GM12878 (cell line): ENCODE measurements around the gene TNFRSF8. TPM values are rescaled to one million over a fixed set of nuclear protein-coding genes. Genes with fewer than 3 reads are reported as not detected.
A peak's percentile ranks its signal among the peaks of the same experiment; 100 is the strongest.

Experiments
- CBX3 ChIP-seq: fragments of 200-600 bp; sonication (generic); IDR thresholded peaks from 2 replicates; pipeline ENCODE4 v1.6.1; 2016; ENCODE audit warnings: low read depth, borderline replicate concordance
- E2F4 ChIP-seq: IDR thresholded peaks from 2 replicates; pipeline ENCODE4 v1.6.1; 2012; ENCODE audit warnings: low read depth, low read length, improper control_type of control experiment
- E4F1 ChIP-seq: fragments of 450-650 bp; IDR thresholded peaks from 2 replicates; pipeline ENCODE4 v1.6.1; 2018; ENCODE audit warnings: borderline replicate concordance, mild to moderate bottlenecking; ENCODE audit not compliant: partially characterized antibody
- EP300 ChIP-seq, 2 experiments: fragments of 150-350 bp in 1 of 2; IDR thresholded peaks; 2 replicates each; pipeline ENCODE4 v1.6.1; 2011 to 2012; ENCODE audit warnings: low read depth in 2 of 2, low read length in 2 of 2, borderline replicate concordance in 1 of 2, improper control_type of control experiment in 1 of 2, inconsistent platforms in 1 of 2; ENCODE audit not compliant: control insufficient read depth in 1 of 2
- HDGF ChIP-seq: fragments of 450-650 bp; IDR thresholded peaks from 2 replicates; pipeline ENCODE4 v1.6.1; 2016; ENCODE audit warnings: antibody characterized with exemption
- MTA2 ChIP-seq: fragments of 450-650 bp; IDR thresholded peaks from 2 replicates; pipeline ENCODE4 v1.6.1; 2016; ENCODE audit warnings: low read depth, mild to moderate bottlenecking, moderate library complexity
- MYB ChIP-seq: fragments of 150-350 bp; IDR thresholded peaks from 2 replicates; pipeline ENCODE4 v1.6.1; 2014; ENCODE audit warnings: mild to moderate bottlenecking, low read depth, low read length, borderline replicate concordance
- NFIC ChIP-seq: IDR thresholded peaks from 2 replicates; pipeline ENCODE4 v1.6.1; 2012; ENCODE audit warnings: low read depth, mild to moderate bottlenecking, inconsistent platforms, low read length, moderate library complexity
- NFYB ChIP-seq: IDR thresholded peaks from 2 replicates; pipeline ENCODE4 v1.6.1; 2011; ENCODE audit warnings: low read depth, mild to moderate bottlenecking, low read length, improper control_type of control experiment, moderate library complexity; ENCODE audit not compliant: insufficient read depth
- PRDM15 ChIP-seq: fragments of 450-650 bp; formaldehyde crosslinking; IDR thresholded peaks from 2 replicates; pipeline ENCODE4 v1.4.0; 2020; ENCODE audit warnings: mild to moderate bottlenecking, moderate library complexity
- RAD21 ChIP-seq: IDR thresholded peaks from 2 replicates; pipeline ENCODE4 v1.6.1; 2011; ENCODE audit warnings: mild to moderate bottlenecking, low read depth, low read length, moderate library complexity; ENCODE audit not compliant: insufficient read depth
- RCOR1 ChIP-seq: conservative IDR thresholded peaks from 2 replicates; pipeline ENCODE4 v1.6.1; 2012; ENCODE audit warnings: low read depth, low read length, improper control_type of control experiment
- RELB ChIP-seq: fragments of 450-650 bp; IDR thresholded peaks from 2 replicates; pipeline ENCODE4 v1.6.1; 2017; ENCODE audit warnings: low read depth, mild to moderate bottlenecking, moderate library complexity
- SMAD5 ChIP-seq: IDR thresholded peaks from 2 replicates; pipeline ENCODE4 v1.6.1; 2016; ENCODE audit warnings: antibody characterized with exemption, low read depth
- TCF3 ChIP-seq: IDR thresholded peaks from 2 replicates; pipeline ENCODE4 v1.6.1; 2012; ENCODE audit warnings: low read depth, mild to moderate bottlenecking, low read length, borderline replicate concordance; ENCODE audit not compliant: insufficient read depth
- YY1 ChIP-seq: IDR thresholded peaks from 2 replicates; pipeline ENCODE4 v1.6.1; 2011; ENCODE audit warnings: low read depth, mild to moderate bottlenecking, low read length
- polyA plus RNA-seq, 11 experiments: library from polyadenylated mRNA; depleted of rRNA in 4 of 11; unstranded in 6 of 11; stranded (reverse) in 5 of 11; fragments of >200 nt; fragmentation: Nextera tagmentation in 4 of 11; fragmentation: Illumina TruSeq in 1 of 11; extraction: Ambion mirVana in 4 of 11; extraction: Trizol in 1 of 11; gene quantifications; 1 replicate in 1 of 11; 2 replicates in 10 of 11; pipeline versions ENCODE4 v1.2.1 to v1.2.3, GENCODE V29; 2011 to 2016; ENCODE audit warnings: inconsistent platforms in 2 of 11, missing spikeins in 2 of 11, low read depth in 1 of 11
- total RNA-seq, 4 experiments: library from RNA; depleted of rRNA in 3 of 4; stranded (reverse); fragments of >200 nt in 3 of 4; fragmentation: Illumina TruSeq in 1 of 4; extraction: Trizol in 1 of 4; gene quantifications; 2 replicates each; pipeline versions ENCODE4 v1.2.1 to v1.2.3, GENCODE V29; 2013 to 2021
- TF ChIP-seq, protein P1 (sequence below): fragments of 450-650 bp; IDR thresholded peaks from 2 replicates; pipeline ENCODE4 v1.6.1; 2017; ENCODE audit warnings: antibody characterized with exemption, mild to moderate bottlenecking, moderate library complexity

Gene TNFRSF8
- total and polyA plus RNA-seq, 10 of the 15 experiments (the other 5 are each of a cell fraction or from before 2014, with no cell fraction given) = 9.8 to 114 (median 58.8) TPM

DNA sequence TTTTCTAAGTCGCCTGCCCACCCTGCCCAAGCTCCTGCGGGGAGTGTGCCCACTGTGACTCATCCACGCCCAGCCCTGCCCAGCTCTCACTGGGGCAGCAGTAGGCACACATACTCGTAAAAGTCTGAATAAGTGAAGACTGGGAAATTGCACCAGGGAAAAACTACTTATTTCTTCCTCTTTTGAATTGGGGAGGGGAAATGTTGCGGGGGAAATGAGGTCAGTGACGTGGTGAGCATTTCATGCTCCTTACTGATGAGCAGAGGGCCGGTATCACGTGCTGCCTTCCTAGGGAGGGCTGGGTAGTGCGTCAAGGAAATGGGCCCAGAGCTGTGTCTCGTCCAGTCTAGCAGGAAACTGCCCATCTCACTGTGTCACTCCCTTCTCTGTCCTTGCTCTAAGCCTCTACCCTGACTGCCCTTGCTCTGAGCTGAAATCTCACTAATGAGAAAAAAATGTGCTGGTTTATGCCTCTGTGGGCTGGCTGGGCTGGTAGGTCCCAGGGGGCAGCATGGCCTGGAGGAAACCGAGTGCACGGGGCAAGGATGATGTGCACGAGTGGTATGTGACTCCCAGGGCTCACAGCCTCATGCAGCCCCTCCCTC lies 90.2 kb downstream of the TNFRSF8 start (continued):
- TF ChIP-seq RELB (peak; percentile 41; the same call in 1 of the 2 replicates), RCOR1 (no peak), HDGF (no peak; the same call in 1 of the 2 replicates), MYB (no peak), YY1 (no peak), NFYB (0 out of 2 replicates have a peak, but pooled peaks have one; percentile 12), EP300 (IDR thresholded peaks at IDR 0.05; ENCODE audit: borderline replicate concordance in 1 of 2, control insufficient read depth in 1 of 2, low read depth in 2 of 2, low read length in 2 of 2) (0 out of 4 replicates have a peak, but pooled peaks of 1 of the 2 experiments have one; percentile 6), PRDM15 (no peak), E2F4 (no peak), NFIC (no peak), MTA2 (peak; percentile 66), SMAD5 (no peak), RAD21 (no peak), TCF3 (no peak), CBX3 (no peak), E4F1 (no peak)
- TF ChIP-seq, protein P1, sequence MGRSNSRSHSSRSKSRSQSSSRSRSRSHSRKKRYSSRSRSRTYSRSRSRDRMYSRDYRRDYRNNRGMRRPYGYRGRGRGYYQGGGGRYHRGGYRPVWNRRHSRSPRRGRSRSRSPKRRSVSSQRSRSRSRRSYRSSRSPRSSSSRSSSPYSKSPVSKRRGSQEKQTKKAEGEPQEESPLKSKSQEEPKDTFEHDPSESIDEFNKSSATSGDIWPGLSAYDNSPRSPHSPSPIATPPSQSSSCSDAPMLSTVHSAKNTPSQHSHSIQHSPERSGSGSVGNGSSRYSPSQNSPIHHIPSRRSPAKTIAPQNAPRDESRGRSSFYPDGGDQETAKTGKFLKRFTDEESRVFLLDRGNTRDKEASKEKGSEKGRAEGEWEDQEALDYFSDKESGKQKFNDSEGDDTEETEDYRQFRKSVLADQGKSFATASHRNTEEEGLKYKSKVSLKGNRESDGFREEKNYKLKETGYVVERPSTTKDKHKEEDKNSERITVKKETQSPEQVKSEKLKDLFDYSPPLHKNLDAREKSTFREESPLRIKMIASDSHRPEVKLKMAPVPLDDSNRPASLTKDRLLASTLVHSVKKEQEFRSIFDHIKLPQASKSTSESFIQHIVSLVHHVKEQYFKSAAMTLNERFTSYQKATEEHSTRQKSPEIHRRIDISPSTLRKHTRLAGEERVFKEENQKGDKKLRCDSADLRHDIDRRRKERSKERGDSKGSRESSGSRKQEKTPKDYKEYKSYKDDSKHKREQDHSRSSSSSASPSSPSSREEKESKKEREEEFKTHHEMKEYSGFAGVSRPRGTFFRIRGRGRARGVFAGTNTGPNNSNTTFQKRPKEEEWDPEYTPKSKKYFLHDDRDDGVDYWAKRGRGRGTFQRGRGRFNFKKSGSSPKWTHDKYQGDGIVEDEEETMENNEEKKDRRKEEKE = no peak
